ENCODE measurements around the gene IL17RA. TPM values are rescaled to one million over a fixed set of nuclear protein-coding genes. Genes with fewer than 3 reads are reported as not detected.

The IL17RA gene
- total and polyA plus RNA-seq, 2 of the 4 experiments (the other 2 are of a cell fraction) = 5.2 to 15.3 TPM

GRCh38 chr22:17086788-17087497 lies 2.1 kb downstream of the IL17RA start:
- Histone ChIP-seq H3K56ac (ENCODE audit: extremely low read depth, insufficient read depth, low read length) (no peak overlapping the region), H3K18ac (ENCODE audit: low read depth, low read length) (no peak overlapping the region), H4K91ac (ENCODE audit: insufficient read depth, low read depth, low read length) (no peak overlapping the region), H2BK15ac (ENCODE audit: low read depth, low read length) (no peak overlapping the region), H4K8ac (ENCODE audit: low read depth in 2 of 2, low read length in 2 of 2) (no peak overlapping the region), H3K27ac (ENCODE audit: insufficient read depth, low read length) (no peak overlapping the region), H2AK9ac (replicated peaks; ENCODE audit: low read depth, low read length, poor library complexity) (peak overlapping the region; percentile 34), H2AK5ac (ENCODE audit: low read depth, low read length) (peak overlapping the region; percentile 75), H3K9me3 (ENCODE audit: control insufficient read depth, insufficient read depth, low read length) (no peaks in the 10 kb centered on the region), H3K4ac (ENCODE audit: low read depth, low read length) (no peak overlapping the region), H3K4me2 (ENCODE audit: low read depth, low read length) (peak overlapping the region; percentile 29; the same call in 1 of the 2 replicates), H3K23ac (ENCODE audit: low read depth, low read length) (peak overlapping the region; percentile 65; the same call in 1 of the 2 replicates), H3K4me1 (ENCODE audit: control insufficient read depth, insufficient read depth, low read length) (peaks cover 12% of the 10 kb centered on the region), H3K4me3 (ENCODE audit: insufficient read depth, low read depth, low read length) (no peak overlapping the region), H4K5ac (ENCODE audit: low read depth, low read length) (no peak overlapping the region), H2AFZ (replicated peaks; ENCODE audit: low read length, poor library complexity) (no peak overlapping the region), H3K27me3 (ENCODE audit: control insufficient read depth, insufficient read depth, low read length) (no peaks in the 10 kb centered on the region), H3K9ac (ENCODE audit: low read depth, low read length) (no peak overlapping the region), H3K36me3 (ENCODE audit: control insufficient read depth, insufficient read depth, low read length) (no peaks in the 10 kb centered on the region), H3K9me1 (ENCODE audit: insufficient read depth, low read length) (peaks cover 10% of the 10 kb centered on the region), H2BK20ac (ENCODE audit: low read depth, low read length) (no peak overlapping the region), H2BK5ac (ENCODE audit: low read depth, low read length, poor library complexity, severe bottlenecking) (no peak overlapping the region), H3K79me1 (ENCODE audit: low read depth in 1 of 2, low read length in 2 of 2) (peaks cover 9 to 53% of the 10 kb centered on the region in 2 experiments), H2BK120ac (ENCODE audit: low read depth, low read length) (peak overlapping the region; percentile 22; the same call in 1 of the 2 replicates), H3K14ac (replicated peaks; ENCODE audit: low read depth, low read length) (no peak overlapping the region), H4K20me1 (ENCODE audit: insufficient read depth, low read length) (peaks cover 42% of the 10 kb centered on the region)
- TF ChIP-seq SMC3 (IDR thresholded peaks at IDR 0.05; ENCODE audit: low read depth, low read length) (no peak), BHLHE40 (IDR thresholded peaks at IDR 0.05; ENCODE audit: low read depth, low read length) (no peak), ELK1 (IDR thresholded peaks at IDR 0.05; ENCODE audit: borderline replicate concordance, low read depth, low read length) (no peak), FOS (IDR thresholded peaks at IDR 0.05; ENCODE audit: low read depth, low read length) (no peak), USF2 (IDR thresholded peaks at IDR 0.05; ENCODE audit: low read depth, low read length) (no peak), MAFK (IDR thresholded peaks at IDR 0.05; ENCODE audit: low read depth, low read length) (no peak), RCOR1 (IDR thresholded peaks at IDR 0.05; ENCODE audit: insufficient replicate concordance, low read length) (no peak), CTCF (conservative IDR thresholded peaks at IDR 0.05; ENCODE audit: low read depth, low read length) (no peak), MXI1 (IDR thresholded peaks at IDR 0.05; ENCODE audit: borderline replicate concordance, low read depth, low read length) (no peak), POLR2A (IDR thresholded peaks at IDR 0.05; ENCODE audit: low read depth, low read length) (no peak), RFX5 (IDR thresholded peaks at IDR 0.05; ENCODE audit: low read depth, low read length) (no peak), RAD21 (IDR thresholded peaks at IDR 0.05; ENCODE audit: low read length) (no peak), CHD1 (IDR thresholded peaks at IDR 0.05; ENCODE audit: low read depth, low read length) (no peak), MAZ (IDR thresholded peaks at IDR 0.05; ENCODE audit: borderline replicate concordance, low read depth, low read length) (no peak), NFE2L2 (IDR thresholded peaks at IDR 0.05; ENCODE audit: low read depth, low read length) (no peak), CEBPB (IDR thresholded peaks at IDR 0.05; ENCODE audit: low read depth, low read length) (no peak)
- dilution Hi-C loops (cut with HindIII; ENCODE audit: low sequenced_read_pairs, unreplicated experiment) (no loop called here), intact Hi-C loops (cut with micrococcal nuclease) (no loop called here), in situ Hi-C loops (cut with MboI; ENCODE audit: low sequenced_read_pairs) (loop anchor here (5.0 to 25.0 kb wide), 2 partner anchors 65 to 725 kb away; no protein-coding TSS in a partner anchor)
- ATAC-seq (ENCODE audit: low read depth) (no peak), DNase-seq (no peak)
- POLR2A ChIA-PET (ENCODE audit: unreplicated experiment) = no interaction called here
- CTCF ChIA-PET = no interaction called here
- no CpG with 5 or more reads among the region's 10 CpGs for WGBS, 2 experiments (ENCODE audit: extremely low coverage in 2 of 2, insufficient read length in 1 of 2)
- BruUV-seq (replicated peaks) = no TSS peak
